Panc1 (cell line): ENCODE results near the gene SPATA20.

Experiments used
- POLR2AphosphoS5 ChIP-seq: IDR thresholded peaks from 2 replicates; pipeline ENCODE4 v1.6.1; 2012; ENCODE audit warnings: mild to moderate bottlenecking, low read depth, low read length, moderate library complexity
- SIN3A ChIP-seq: IDR thresholded peaks from 2 replicates; pipeline ENCODE4 v1.6.1; 2012; ENCODE audit warnings: low read depth, mild to moderate bottlenecking, low read length, moderate library complexity, borderline replicate concordance; ENCODE audit not compliant: insufficient read depth
- TCF7L2 ChIP-seq: IDR thresholded peaks from 2 replicates; pipeline ENCODE4 v1.6.1; 2011; ENCODE audit warnings: mild to moderate bottlenecking, low read depth, low read length, inconsistent platforms
- TF ChIP-seq, protein P1 (sequence below): fragments of 450-650 bp; IDR thresholded peaks from 2 replicates; pipeline ENCODE4 v1.5.1; 2017; ENCODE audit warnings: mild to moderate bottlenecking

- TF ChIP-seq POLR2AphosphoS5: no peak
- TF ChIP-seq, protein P1, sequence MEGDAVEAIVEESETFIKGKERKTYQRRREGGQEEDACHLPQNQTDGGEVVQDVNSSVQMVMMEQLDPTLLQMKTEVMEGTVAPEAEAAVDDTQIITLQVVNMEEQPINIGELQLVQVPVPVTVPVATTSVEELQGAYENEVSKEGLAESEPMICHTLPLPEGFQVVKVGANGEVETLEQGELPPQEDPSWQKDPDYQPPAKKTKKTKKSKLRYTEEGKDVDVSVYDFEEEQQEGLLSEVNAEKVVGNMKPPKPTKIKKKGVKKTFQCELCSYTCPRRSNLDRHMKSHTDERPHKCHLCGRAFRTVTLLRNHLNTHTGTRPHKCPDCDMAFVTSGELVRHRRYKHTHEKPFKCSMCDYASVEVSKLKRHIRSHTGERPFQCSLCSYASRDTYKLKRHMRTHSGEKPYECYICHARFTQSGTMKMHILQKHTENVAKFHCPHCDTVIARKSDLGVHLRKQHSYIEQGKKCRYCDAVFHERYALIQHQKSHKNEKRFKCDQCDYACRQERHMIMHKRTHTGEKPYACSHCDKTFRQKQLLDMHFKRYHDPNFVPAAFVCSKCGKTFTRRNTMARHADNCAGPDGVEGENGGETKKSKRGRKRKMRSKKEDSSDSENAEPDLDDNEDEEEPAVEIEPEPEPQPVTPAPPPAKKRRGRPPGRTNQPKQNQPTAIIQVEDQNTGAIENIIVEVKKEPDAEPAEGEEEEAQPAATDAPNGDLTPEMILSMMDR: no peak
- TF ChIP-seq TCF7L2: no peak
- no peak for TF ChIP-seq SIN3A
These were observed 23.1 kb downstream of the SPATA20 start for GRCh38 chr17:50570032-50570431.
